Dedifferentiated amniotic fluid mesenchymal stem cell (primary cell): ENCODE measurements around the gene ADAMTS15.

Experiments
- DNase-seq: peaks from one replicate; pipeline ENCODE4 v3.0.0-alpha.2; 2016; ENCODE audit errors: extremely low spot score

Gene ADAMTS15

GRCh38 chr11:130416906-130417305, 31.5 kb upstream of the ADAMTS15 start:
- no peak for DNase-seq

DNA sequence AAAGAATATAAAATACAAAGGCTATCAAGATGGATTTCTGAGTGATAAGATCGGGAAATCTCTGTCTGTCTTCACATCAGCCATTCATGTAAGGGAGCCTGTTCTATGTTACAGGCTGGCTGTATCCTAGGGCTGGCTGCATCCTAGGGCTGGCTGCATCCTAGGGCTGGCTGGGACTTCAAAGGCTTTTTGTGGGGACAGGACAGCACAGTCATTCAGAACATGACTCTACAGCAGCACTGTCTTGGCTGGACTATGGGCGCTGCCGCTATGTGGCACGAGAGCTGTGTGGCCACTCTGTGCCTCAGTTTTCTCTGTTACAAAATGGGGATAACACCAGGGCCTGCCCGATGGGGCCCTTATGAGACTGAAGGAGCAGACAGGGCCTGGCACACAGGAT, 30.2 kb upstream of the ADAMTS15 start:
- DNase-seq = no peak

- DNase-seq = no peak
Measured at GRCh38 chr11:130418756-130419155, 29.7 kb upstream of the ADAMTS15 start.

DNA sequence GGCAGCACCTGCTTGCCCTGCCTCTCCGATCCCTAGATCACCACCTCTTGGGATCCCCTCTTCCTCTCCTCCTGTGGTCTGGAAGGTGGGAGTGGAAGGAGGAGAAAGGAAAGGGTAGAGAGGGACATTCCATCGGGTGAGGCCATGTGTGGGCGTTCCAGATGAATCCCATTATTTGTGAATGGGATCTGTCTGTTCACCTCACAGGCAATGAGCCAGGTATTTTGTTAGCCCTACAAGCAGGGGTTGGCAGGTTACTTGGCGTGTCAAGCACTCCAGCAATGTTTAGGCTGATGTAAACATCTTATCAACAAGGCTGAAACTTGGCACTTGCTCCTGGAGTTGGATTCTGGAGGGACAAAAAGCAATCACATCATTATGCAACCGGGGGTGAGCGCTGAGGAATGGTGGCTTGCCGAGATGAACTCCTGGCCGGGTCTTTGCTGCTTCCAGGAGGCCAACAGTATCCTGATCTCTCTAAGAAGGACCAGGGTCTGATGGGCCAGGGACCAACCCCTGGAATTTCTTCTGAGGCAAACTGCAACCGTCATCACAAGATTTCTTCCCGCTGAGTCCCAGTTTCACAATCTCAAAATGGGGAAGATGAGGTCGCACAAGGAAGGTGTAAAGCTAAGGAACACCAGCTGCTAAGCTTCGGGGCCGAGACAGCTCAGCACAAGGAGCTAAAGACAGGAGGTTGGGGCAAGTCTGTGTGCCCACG, 27.8 kb upstream of the ADAMTS15 start:
- no peak for DNase-seq

DNA sequence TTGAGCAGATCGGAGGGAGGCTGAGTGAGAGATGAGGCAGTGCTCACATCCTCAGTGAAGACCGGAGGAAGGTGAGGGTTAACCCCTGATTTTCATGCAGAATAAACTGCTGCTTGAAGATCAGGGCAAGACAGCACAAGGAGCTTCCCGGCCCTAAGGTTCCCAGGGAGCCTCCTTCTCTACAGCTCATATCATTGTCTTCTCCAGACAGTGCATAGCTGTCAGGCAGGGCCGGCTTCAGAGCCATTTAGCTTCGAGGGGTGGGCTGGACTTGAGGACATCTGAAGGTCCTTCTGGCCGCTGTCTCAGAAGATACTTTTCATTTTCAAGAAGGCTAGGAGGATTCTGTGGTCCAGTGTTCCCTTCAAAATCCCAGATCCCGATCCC, 27.3 kb upstream of the ADAMTS15 start:
- no peak for DNase-seq

- no peak for DNase-seq
Measured at GRCh38 chr11:130421697-130422096, 26.7 kb upstream of the ADAMTS15 start.

GRCh38 chr11:130422251-130422995, 26.0 kb upstream of the ADAMTS15 start:
- no peak for DNase-seq

GRCh38 chr11:130423541-130424142, 24.8 kb upstream of the ADAMTS15 start:
- DNase-seq = no peak

DNA sequence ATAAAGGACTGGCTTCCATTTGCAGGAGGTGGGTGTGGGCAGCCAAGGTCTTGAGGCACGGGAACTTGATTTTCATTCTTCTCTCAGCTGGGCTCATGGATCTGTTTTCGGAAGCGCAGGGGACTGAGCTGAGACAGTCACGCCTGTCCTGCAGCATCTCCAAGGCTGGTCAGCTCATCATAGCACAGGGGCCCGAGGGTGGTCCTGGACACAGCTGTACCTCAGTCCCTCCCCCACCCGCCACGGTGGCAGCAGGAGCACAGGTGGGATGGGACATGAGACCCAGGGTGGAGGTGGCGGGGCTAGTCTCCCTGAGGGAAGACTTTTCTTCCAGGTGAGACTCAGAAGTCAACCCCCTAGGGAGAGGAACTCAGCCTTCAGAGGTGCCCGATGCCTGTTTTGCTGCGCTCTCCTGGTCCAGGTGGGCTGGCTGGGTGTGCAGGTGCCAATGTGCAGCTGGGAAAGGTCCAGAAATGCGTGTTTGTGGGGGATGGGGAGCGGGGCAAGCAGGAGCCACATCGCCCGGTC, 23.8 kb upstream of the ADAMTS15 start:
- no peak for DNase-seq

DNA sequence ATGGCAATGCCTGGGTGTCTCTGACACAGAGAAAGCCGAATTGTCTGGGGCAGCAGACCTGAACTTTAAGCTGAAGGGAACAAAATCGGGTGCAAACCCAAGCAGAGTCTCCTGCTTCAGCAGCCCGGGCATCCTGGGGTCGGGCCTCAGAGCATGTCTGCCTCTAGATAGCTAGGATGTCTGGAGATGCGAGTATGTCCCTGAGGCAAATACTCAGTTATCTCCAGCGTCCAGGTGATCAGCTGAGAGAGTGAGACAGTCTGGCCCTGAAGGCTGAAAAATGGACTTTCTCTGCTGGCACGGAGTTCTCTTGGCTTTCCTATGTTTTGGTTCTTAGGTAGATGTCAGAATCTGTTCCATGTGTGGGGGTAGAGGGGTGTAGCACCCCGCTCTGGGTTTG, 23.3 kb upstream of the ADAMTS15 start:
- DNase-seq = no peak

GRCh38 chr11:130426223-130426836, 22.1 kb upstream of the ADAMTS15 start:
- DNase-seq = no peak

DNA sequence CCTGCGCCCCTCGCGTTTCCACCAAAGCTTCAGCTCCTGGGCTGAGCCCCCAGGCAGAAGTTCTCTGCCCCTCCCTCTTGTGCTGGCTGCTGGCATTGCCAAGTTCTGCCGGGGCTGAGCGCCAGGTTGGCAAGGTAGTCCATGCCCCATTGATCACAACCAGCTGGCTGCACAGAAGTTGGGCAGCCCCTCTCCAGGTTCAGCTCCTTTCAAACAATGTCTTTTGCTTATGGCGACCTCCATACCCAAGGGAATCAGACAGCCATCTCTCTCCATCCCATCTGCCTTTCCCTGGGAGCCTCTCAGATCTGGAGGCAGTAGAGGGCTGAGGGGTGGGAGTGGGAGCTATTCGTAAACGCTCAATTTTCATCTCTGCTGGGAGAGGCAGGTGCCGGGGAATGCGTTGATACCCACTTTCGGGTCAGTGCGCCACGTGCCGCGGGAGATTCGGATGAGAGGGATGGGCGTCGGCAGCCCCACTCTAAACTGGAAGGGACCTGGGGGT, 21.6 kb upstream of the ADAMTS15 start:
- DNase-seq = no peak

DNA sequence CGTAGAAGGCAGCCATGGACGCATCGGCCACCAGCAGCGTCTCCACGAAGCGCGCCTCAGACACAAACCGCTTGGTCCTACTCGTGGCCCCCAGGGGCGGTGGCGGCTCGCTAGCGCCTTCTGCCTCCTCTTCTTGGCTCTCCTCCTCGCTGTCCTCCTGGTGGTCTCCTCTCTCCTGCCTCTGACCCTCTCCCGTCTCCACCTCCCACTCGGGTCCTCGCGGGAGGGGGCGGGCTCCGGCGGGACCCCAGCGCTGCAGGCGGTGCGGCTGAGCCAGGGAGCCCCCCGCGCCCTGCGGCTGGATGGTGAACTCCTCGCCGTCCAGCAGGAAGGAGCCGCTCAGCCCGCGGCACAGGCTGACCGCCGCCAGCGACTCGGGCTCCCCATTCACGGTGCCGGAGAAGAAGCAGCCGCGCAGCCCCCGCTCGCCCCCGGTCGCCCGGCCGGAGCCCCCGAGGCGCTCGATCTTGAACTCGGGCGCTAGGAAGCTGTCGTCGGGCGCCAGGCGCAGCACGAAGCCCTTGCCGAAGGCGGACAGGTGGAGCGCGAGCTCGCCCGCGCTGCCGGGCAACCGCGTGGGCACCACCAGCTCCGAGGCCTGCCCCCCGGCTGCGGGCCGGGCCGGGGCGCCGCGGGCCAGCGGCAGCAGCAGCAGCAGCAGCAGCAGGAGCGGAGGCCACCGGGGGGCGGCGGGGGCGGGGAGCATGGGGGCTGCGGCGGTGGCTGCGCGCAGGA, 20.7 kb upstream of the ADAMTS15 start:
- no peak for DNase-seq

GRCh38 chr11:130428316-130429119, 19.9 kb upstream of the ADAMTS15 start, which contains the start of gene ADAMTS8:
ADAMTS8 (minus strand) TSS chr11:130428609; CDS start chr11:130428286, 323 bp downstream.
- no peak for DNase-seq

DNA sequence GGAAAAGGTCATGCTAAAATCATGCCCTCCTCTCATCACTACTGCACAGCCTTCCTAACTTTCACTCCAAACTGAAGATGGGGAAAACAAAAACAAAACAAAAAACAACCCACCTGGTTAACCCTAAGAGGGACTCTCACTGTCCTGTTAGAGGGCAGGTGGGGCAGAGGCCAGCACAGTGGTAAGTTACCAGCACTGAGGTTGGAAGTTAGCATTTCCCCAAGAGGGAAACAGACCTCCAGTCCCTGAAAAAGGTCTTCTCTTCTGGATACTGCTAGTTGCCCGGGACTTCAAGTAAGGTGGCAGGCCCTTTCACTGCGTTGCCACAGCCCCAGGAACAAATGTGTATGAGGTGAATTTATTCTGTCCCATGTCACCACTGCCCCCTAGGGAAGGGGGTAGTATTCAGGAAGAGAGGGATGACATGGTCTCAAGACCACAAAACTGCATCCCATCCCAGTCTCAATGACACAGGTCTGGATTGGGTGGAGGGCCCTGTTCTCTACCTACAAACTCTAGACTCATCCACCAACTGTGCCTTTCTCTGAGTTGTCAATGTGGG, 19.2 kb upstream of the ADAMTS15 start:
- no peak for DNase-seq

- DNase-seq = no peak
Measured at GRCh38 chr11:130429983-130430382, 18.5 kb upstream of the ADAMTS15 start.

GRCh38 chr11:130431331-130431773, 17.1 kb upstream of the ADAMTS15 start:
- peak; percentile 53 for DNase-seq

DNA sequence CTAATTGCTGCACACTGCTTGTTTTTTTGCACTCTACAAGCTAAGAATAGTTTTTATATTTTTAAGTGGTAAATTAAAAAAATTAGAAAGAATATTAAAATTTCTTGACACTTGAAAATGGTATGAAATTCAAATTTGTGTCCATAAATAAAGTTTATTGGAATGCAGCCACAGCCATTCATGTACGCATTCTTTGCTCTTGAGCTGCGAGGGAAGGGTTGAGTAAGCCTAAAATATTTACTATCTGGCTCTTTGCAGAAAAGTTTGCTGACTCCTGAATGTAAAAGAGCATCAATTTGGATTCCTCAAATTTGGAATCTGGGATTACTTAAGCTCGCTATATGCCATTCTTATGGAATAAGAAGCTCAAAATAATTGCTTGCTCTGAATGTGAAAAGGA, 16.6 kb upstream of the ADAMTS15 start:
- peak; percentile 73 for DNase-seq

GRCh38 chr11:130433357-130433756, 15.1 kb upstream of the ADAMTS15 start:
- DNase-seq = no peak
